ENCODE results near the gene TTLL6. TPM values are rescaled to one million over a fixed set of nuclear protein-coding genes. Genes with fewer than 3 reads are reported as not detected.

Gene TTLL6
- total RNA-seq, 1 donor from 2014 or later, result 17.4 TPM

- Histone ChIP-seq H3K27ac (no peak overlapping the region), H2AFZ (replicated peaks) (no peak overlapping the region), H3K9ac (no peak overlapping the region), H3K79me2 (ENCODE audit: low read depth) (no peaks in the 10 kb centered on the region), H3F3A (ENCODE audit: low read depth) (peaks cover 7% of the 10 kb centered on the region), H3K4me2 (no peak overlapping the region), H3K36me3 (no peaks in the 10 kb centered on the region), H3K4me3 (no peak overlapping the region), H4K20me1 (ENCODE audit: low read depth) (peaks cover 89% of the 10 kb centered on the region), H3K9me3 (ENCODE audit: low read depth) (no peaks in the 10 kb centered on the region), H3K4me1 (no peaks in the 10 kb centered on the region), H3K27me3 (peaks cover 100% of the 10 kb centered on the region)
- Mint-ChIP-seq H3K27me3 (ENCODE audit: insufficient read depth, low read depth) (peaks cover 97% of the 10 kb centered on the region), H3K4me1 (peaks cover 4% of the 10 kb centered on the region), H3K9me3 (peaks cover 6% of the 10 kb centered on the region), H3K27ac (no peak overlapping the region), H3K36me3 (no peaks in the 10 kb centered on the region), H3K4me3 (peak overlapping the region; percentile 18)
- TF ChIP-seq CTCF (IDR thresholded peaks at IDR 0.05), result peak; percentile 89
- peak; percentile 73 for TF ChIP-seq EZH2 (IDR thresholded peaks at IDR 0.05)
- peak; percentile 11 for TF ChIP-seq EZH2phosphoT487 (IDR thresholded peaks at IDR 0.05)
- peak; percentile 91 for DNase-seq (ENCODE audit: low spot score)
Measured at GRCh38 chr17:48724251-48725003, 92.6 kb downstream of the TTLL6 start.

GRCh38 chr17:48723423-48724250 lies 93.4 kb downstream of the TTLL6 start:
- peaks cover 7% of the 10 kb centered on the region for H3K4me1 Mint-ChIP-seq
- Histone ChIP-seq H2AFZ (replicated peaks) (no peak overlapping the region), H3K4me2 (peak overlapping the region; percentile 33), H3K4me3 (no peak overlapping the region), H3K27ac (no peak overlapping the region), H3F3A (ENCODE audit: low read depth) (peaks cover 10% of the 10 kb centered on the region), H3K27me3 (peaks cover 100% of the 10 kb centered on the region), H3K4me1 (no peaks in the 10 kb centered on the region), H3K79me2 (ENCODE audit: low read depth) (no peaks in the 10 kb centered on the region), H3K9ac (no peak overlapping the region), H3K36me3 (no peaks in the 10 kb centered on the region), H3K9me3 (ENCODE audit: low read depth) (no peaks in the 10 kb centered on the region), H4K20me1 (ENCODE audit: low read depth) (peaks cover 93% of the 10 kb centered on the region)
- TF ChIP-seq EZH2phosphoT487 (IDR thresholded peaks at IDR 0.05) (peak; percentile 85), EZH2 (IDR thresholded peaks at IDR 0.05) (peak; percentile 88), CTCF (IDR thresholded peaks at IDR 0.05) (no peak)
- peak; percentile 59 for DNase-seq (ENCODE audit: low spot score)
- no peak overlapping the region for H3K4me3 Mint-ChIP-seq
- no peak overlapping the region for H3K27ac Mint-ChIP-seq
- peaks cover 98% of the 10 kb centered on the region for H3K27me3 Mint-ChIP-seq (ENCODE audit: insufficient read depth, low read depth)
- no peaks in the 10 kb centered on the region for H3K36me3 Mint-ChIP-seq
- H3K9me3 Mint-ChIP-seq, result peaks cover 6% of the 10 kb centered on the region

GRCh38 chr17:48722915-48723422 lies 94.1 kb downstream of the TTLL6 start, which contains the start of gene PRAC2:
Gene PRAC2, plus strand, starts transcription at chr17:48723185. Its CDS starts 1,226 bp downstream, at chr17:48724411.
- peaks cover 6% of the 10 kb centered on the region for H3K9me3 Mint-ChIP-seq
- Histone ChIP-seq H3F3A (ENCODE audit: low read depth) (peaks cover 17% of the 10 kb centered on the region), H3K27me3 (peaks cover 100% of the 10 kb centered on the region), H3K4me3 (no peak within 1 kb of the TSS), H3K9me3 (ENCODE audit: low read depth) (no peaks in the 10 kb centered on the region), H3K4me1 (no peaks in the 10 kb centered on the region), H3K9ac (no peak within 1 kb of the TSS), H4K20me1 (ENCODE audit: low read depth) (peaks cover 99% of the 10 kb centered on the region), H3K4me2 (peak within 1 kb of the TSS; percentile 33), H3K36me3 (no peaks in the 10 kb centered on the region), H3K79me2 (ENCODE audit: low read depth) (no peaks in the 10 kb centered on the region), H2AFZ (replicated peaks) (no peak within 1 kb of the TSS), H3K27ac (no peak within 1 kb of the TSS)
- TF ChIP-seq EZH2 (IDR thresholded peaks at IDR 0.05) (no peak), EZH2phosphoT487 (IDR thresholded peaks at IDR 0.05) (no peak), CTCF (IDR thresholded peaks at IDR 0.05) (no peak)
- peaks cover 11% of the 10 kb centered on the region for H3K4me1 Mint-ChIP-seq
- H3K36me3 Mint-ChIP-seq, result no peaks in the 10 kb centered on the region
- H3K4me3 Mint-ChIP-seq, result no peak within 1 kb of the TSS
- DNase-seq (ENCODE audit: low spot score), result peak; percentile 51
- no peak within 1 kb of the TSS for H3K27ac Mint-ChIP-seq
- H3K27me3 Mint-ChIP-seq (ENCODE audit: insufficient read depth, low read depth), result peaks cover 99% of the 10 kb centered on the region
